ENCODE results near the gene TLE4.

GRCh38 chr9:79763671-79764285 lies 192.0 kb downstream of the TLE4 start:
- no peak for TF ChIP-seq CTCF (IDR thresholded peaks at IDR 0.05)
- no peak for TF ChIP-seq ZFX (IDR thresholded peaks at IDR 0.05; ENCODE audit: borderline replicate concordance)
